GM23338 (cell line): ENCODE results near the gene XG. TPM values are rescaled to one million over a fixed set of nuclear protein-coding genes. Genes with fewer than 3 reads are reported as not detected.

Experiments used
- ATAC-seq: fragments of 200-7000 bp; cut with Tn5 transposase; 3 replicates; pipeline ENCODE4 v1.9.1; 2020
- DNase-seq: peaks from one replicate; pipeline ENCODE4 v3.0.0-alpha.2; 2015; ENCODE audit warnings: low spot score
- H2AFZ ChIP-seq: fragments of 200-600 bp; sonication (generic); 2 replicates; pipeline ENCODE4 v1.8.0; 2016; ENCODE audit warnings: antibody characterized with exemption, mild to moderate bottlenecking, moderate library complexity
- H3F3A ChIP-seq: fragments of 200-600 bp; sonication (generic); replicated peaks from 2 replicates; pipeline ENCODE4 v1.8.0; 2017; ENCODE audit warnings: antibody characterized with exemption, mixed run types, low read depth
- H3K27ac ChIP-seq: fragments of 200-600 bp; sonication (generic); 2 replicates; pipeline ENCODE4 v1.6.1; 2016; ENCODE audit warnings: low read depth
- H3K27me3 ChIP-seq: fragments of 200-600 bp; sonication (generic); 2 replicates; pipeline ENCODE4 v1.8.0; 2016; ENCODE audit warnings: mild to moderate bottlenecking, mixed run types, moderate library complexity; ENCODE audit not compliant: insufficient read depth
- H3K36me3 ChIP-seq: fragments of 200-600 bp; sonication (generic); 2 replicates; pipeline ENCODE4 v1.8.0; 2016; ENCODE audit warnings: mild to moderate bottlenecking; ENCODE audit not compliant: insufficient read depth
- H3K4me1 ChIP-seq: fragments of 200-600 bp; sonication (generic); 2 replicates; pipeline ENCODE4 v1.8.0; 2016; ENCODE audit warnings: mild to moderate bottlenecking, moderate library complexity; ENCODE audit not compliant: insufficient read depth
- H3K4me2 ChIP-seq: fragments of 200-600 bp; sonication (generic); 2 replicates; pipeline ENCODE4 v1.7.1; 2017; ENCODE audit warnings: mixed run types
- H3K4me3 ChIP-seq: fragments of 200-600 bp; sonication (generic); 2 replicates; pipeline ENCODE4 v1.6.1; 2016; ENCODE audit warnings: mixed run types
- H3K79me2 ChIP-seq: fragments of 200-600 bp; sonication (generic); replicated peaks from 2 replicates; pipeline ENCODE4 v1.8.0; 2017; ENCODE audit warnings: mild to moderate bottlenecking; ENCODE audit not compliant: insufficient read depth
- H3K9me2 ChIP-seq: fragments of 200-600 bp; sonication (generic); 2 replicates; pipeline ENCODE4 v1.8.0; 2017; ENCODE audit not compliant: insufficient read depth
- H4K20me1 ChIP-seq: fragments of 200-600 bp; sonication (generic); replicated peaks from 2 replicates; pipeline ENCODE4 v1.8.0; 2017; ENCODE audit warnings: mild to moderate bottlenecking; ENCODE audit not compliant: insufficient read depth
- H3K27ac Mint-ChIP-seq: 2 replicates; pipeline ENCODE4 v1.8.0; 2020; ENCODE audit warnings: inconsistent platforms, mild to moderate bottlenecking, moderate library complexity, mixed read lengths
- H3K27me3 Mint-ChIP-seq: 3 replicates; pipeline ENCODE4 v1.8.0; 2022; ENCODE audit warnings: low read depth, mild to moderate bottlenecking, moderate library complexity, mixed read lengths, inconsistent platforms; ENCODE audit not compliant: insufficient read depth, poor library complexity
- H3K36me3 Mint-ChIP-seq: 3 replicates; pipeline ENCODE4 v1.8.0; 2021; ENCODE audit warnings: low read depth, mild to moderate bottlenecking, inconsistent platforms, moderate library complexity, mixed read lengths
- H3K4me1 Mint-ChIP-seq: 3 replicates; pipeline ENCODE4 v1.8.0; 2020; ENCODE audit warnings: mild to moderate bottlenecking, inconsistent platforms, mixed read lengths
- H3K4me3 Mint-ChIP-seq: 3 replicates; pipeline ENCODE4 v1.8.0; 2021; ENCODE audit warnings: moderate library complexity, mild to moderate bottlenecking, inconsistent platforms, mixed read lengths
- H3K9me3 Mint-ChIP-seq: 3 replicates; pipeline ENCODE4 v1.8.0; 2020; ENCODE audit warnings: moderate library complexity, mild to moderate bottlenecking, inconsistent platforms, mixed read lengths
- CREB1 ChIP-seq: fragments of 250-450 bp; sonication (Bioruptor Pico); IDR thresholded peaks from 2 replicates; pipeline ENCODE4 v1.5.0; 2020; ENCODE audit warnings: low read depth, mild to moderate bottlenecking, moderate library complexity
- EZH2 ChIP-seq: fragments of 200-600 bp; sonication (generic); IDR thresholded peaks from one replicate; pipeline ENCODE4 v1.8.0; 2017; ENCODE audit warnings: antibody characterized with exemption, mild to moderate bottlenecking, low read depth; ENCODE audit not compliant: unreplicated experiment
- NANOG ChIP-seq: IDR thresholded peaks from 2 replicates; pipeline ENCODE4 v1.6.1; 2016; ENCODE audit warnings: antibody characterized with exemption, borderline replicate concordance
- ZNF114 ChIP-seq: fragments of 250-450 bp; sonication (Bioruptor Pico); IDR thresholded peaks from 2 replicates; pipeline ENCODE4 v1.5.0; 2020; ENCODE audit warnings: mild to moderate bottlenecking, moderate library complexity
- polyA plus RNA-seq: library from polyadenylated mRNA; unstranded; fragments of >200 nt; fragmentation: Nextera tagmentation; extraction: Ambion mirVana; gene quantifications from 2 replicates; pipeline ENCODE4 v1.2.1, GENCODE V29; 2016
- total RNA-seq: library from RNA; depleted of rRNA; stranded (reverse); fragments of >200 nt; shearing (Covaris generic); gene quantifications from 2 replicates; pipeline ENCODE4 v1.2.3, GENCODE V29; 2014
- TF ChIP-seq, protein P1 (sequence below), 2 experiments: fragments of 200-600 bp in 1 of 2; sonication (generic) in 1 of 2; conservative IDR thresholded peaks; 2 replicates each; pipeline versions ENCODE4 v1.5.1 to v1.6.1; 2016 to 2017; ENCODE audit warnings: antibody characterized with exemption in 2 of 2, low read depth in 2 of 2, mild to moderate bottlenecking in 2 of 2, moderate library complexity in 1 of 2
- TF ChIP-seq, protein P2 (sequence below): fragments of 250-450 bp; sonication (Bioruptor Pico); IDR thresholded peaks from 2 replicates; pipeline ENCODE4 v1.5.0; 2020; ENCODE audit warnings: mild to moderate bottlenecking, moderate library complexity

The XG gene
- total and polyA plus RNA-seq, 2 experiments from 2014 or later: 0.28 to 0.60 TPM

DNA sequence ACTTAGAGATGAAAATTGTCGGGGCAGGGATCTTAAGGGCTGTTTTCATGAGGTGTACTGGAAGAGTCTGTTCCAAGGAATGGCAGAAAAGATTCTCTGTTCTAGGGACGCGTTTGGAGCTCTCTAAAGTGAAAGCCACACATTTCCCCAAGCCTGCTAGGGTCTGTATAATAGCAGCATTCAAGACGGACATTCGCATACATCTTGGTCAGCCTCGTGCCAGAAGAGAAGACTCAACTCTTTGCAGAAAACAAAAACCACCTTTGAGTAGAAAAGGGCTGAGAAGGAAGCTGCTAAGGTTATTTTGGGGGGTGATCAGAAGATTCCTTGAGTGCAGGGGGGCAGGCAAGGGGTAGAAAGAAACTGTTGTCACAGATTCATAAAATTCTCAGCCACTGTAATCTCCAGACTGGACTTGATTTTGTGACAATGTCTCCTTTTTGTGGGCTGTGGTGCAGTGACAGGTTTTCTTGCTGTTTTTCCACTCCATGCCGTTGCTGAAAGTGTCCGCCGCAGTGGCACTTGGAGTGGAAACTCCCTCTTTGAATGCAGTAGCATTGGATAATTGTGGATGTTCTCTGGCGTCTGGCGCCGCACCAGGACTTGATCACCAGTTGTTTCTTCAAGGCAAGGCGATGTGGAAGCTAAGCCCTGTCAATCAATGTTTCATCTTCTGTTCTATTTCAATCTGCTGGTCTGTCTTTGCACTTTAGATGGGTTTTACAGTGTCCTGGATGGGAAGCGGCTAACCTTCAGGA lies 79.8 kb downstream of the XG start:
- Mint-ChIP-seq H3K36me3 (peaks cover 55% of the 10 kb centered on the region), H3K4me3 (peak overlapping the region; percentile 37; the same call in 1 of the 3 replicates), H3K4me1 (peaks cover 11% of the 10 kb centered on the region), H3K9me3 (peaks cover 8% of the 10 kb centered on the region; the same call in 2 of the 3 replicates), H3K27ac (no peak overlapping the region), H3K27me3 (peaks cover 5% of the 10 kb centered on the region)
- H3K27ac ChIP-seq: no peak overlapping the region
- H3K4me1 ChIP-seq: no peaks in the 10 kb centered on the region; the same call in 1 of the 2 replicates
- no peak overlapping the region for H3K4me3 ChIP-seq
- no peaks in the 10 kb centered on the region for H3K9me2 ChIP-seq
- DNase-seq (no peak), ATAC-seq (no peak)
- no peak for TF ChIP-seq ZNF114 (CRISPR knock-in tag)
- TF ChIP-seq, protein P1, sequence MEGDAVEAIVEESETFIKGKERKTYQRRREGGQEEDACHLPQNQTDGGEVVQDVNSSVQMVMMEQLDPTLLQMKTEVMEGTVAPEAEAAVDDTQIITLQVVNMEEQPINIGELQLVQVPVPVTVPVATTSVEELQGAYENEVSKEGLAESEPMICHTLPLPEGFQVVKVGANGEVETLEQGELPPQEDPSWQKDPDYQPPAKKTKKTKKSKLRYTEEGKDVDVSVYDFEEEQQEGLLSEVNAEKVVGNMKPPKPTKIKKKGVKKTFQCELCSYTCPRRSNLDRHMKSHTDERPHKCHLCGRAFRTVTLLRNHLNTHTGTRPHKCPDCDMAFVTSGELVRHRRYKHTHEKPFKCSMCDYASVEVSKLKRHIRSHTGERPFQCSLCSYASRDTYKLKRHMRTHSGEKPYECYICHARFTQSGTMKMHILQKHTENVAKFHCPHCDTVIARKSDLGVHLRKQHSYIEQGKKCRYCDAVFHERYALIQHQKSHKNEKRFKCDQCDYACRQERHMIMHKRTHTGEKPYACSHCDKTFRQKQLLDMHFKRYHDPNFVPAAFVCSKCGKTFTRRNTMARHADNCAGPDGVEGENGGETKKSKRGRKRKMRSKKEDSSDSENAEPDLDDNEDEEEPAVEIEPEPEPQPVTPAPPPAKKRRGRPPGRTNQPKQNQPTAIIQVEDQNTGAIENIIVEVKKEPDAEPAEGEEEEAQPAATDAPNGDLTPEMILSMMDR (conservative IDR thresholded peaks at IDR 0.05; ENCODE audit: low read depth in 2 of 2): no peak
- TF ChIP-seq NANOG: no peak
- no peak for TF ChIP-seq EZH2
- TF ChIP-seq CREB1: no peak
- TF ChIP-seq, protein P2, sequence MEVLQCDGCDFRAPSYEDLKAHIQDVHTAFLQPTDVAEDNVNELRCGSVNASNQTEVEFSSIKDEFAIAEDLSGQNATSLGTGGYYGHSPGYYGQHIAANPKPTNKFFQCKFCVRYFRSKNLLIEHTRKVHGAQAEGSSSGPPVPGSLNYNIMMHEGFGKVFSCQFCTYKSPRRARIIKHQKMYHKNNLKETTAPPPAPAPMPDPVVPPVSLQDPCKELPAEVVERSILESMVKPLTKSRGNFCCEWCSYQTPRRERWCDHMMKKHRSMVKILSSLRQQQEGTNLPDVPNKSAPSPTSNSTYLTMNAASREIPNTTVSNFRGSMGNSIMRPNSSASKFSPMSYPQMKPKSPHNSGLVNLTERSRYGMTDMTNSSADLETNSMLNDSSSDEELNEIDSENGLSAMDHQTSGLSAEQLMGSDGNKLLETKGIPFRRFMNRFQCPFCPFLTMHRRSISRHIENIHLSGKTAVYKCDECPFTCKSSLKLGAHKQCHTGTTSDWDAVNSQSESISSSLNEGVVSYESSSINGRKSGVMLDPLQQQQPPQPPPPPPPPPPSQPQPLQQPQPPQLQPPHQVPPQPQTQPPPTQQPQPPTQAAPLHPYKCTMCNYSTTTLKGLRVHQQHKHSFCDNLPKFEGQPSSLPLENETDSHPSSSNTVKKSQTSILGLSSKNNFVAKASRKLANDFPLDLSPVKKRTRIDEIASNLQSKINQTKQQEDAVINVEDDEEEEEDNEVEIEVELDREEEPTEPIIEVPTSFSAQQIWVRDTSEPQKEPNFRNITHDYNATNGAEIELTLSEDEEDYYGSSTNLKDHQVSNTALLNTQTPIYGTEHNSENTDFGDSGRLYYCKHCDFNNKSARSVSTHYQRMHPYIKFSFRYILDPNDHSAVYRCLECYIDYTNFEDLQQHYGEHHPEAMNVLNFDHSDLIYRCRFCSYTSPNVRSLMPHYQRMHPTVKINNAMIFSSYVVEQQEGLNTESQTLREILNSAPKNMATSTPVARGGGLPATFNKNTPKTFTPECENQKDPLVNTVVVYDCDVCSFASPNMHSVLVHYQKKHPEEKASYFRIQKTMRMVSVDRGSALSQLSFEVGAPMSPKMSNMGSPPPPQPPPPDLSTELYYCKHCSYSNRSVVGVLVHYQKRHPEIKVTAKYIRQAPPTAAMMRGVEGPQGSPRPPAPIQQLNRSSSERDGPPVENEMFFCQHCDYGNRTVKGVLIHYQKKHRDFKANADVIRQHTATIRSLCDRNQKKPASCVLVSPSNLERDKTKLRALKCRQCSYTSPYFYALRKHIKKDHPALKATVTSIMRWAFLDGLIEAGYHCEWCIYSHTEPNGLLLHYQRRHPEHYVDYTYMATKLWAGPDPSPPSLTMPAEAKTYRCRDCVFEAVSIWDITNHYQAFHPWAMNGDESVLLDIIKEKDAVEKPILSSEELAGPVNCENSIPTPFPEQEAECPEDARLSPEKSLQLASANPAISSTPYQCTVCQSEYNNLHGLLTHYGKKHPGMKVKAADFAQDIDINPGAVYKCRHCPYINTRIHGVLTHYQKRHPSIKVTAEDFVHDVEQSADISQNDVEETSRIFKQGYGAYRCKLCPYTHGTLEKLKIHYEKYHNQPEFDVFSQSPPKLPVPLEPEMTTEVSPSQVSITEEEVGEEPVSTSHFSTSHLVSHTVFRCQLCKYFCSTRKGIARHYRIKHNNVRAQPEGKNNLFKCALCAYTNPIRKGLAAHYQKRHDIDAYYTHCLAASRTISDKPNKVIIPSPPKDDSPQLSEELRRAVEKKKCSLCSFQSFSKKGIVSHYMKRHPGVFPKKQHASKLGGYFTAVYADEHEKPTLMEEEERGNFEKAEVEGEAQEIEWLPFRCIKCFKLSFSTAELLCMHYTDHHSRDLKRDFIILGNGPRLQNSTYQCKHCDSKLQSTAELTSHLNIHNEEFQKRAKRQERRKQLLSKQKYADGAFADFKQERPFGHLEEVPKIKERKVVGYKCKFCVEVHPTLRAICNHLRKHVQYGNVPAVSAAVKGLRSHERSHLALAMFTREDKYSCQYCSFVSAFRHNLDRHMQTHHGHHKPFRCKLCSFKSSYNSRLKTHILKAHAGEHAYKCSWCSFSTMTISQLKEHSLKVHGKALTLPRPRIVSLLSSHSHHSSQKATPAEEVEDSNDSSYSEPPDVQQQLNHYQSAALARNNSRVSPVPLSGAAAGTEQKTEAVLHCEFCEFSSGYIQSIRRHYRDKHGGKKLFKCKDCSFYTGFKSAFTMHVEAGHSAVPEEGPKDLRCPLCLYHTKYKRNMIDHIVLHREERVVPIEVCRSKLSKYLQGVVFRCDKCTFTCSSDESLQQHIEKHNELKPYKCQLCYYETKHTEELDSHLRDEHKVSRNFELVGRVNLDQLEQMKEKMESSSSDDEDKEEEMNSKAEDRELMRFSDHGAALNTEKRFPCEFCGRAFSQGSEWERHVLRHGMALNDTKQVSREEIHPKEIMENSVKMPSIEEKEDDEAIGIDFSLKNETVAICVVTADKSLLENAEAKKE (CRISPR knock-in tag): no peak
- H2AFZ ChIP-seq: no peak overlapping the region
- H3F3A ChIP-seq: no peaks in the 10 kb centered on the region
- no peaks in the 10 kb centered on the region for H4K20me1 ChIP-seq
- no peaks in the 10 kb centered on the region for H3K27me3 ChIP-seq
- H3K36me3 ChIP-seq: no peaks in the 10 kb centered on the region
- no peak overlapping the region for H3K4me2 ChIP-seq
- peaks cover 23% of the 10 kb centered on the region for H3K79me2 ChIP-seq
